ENCODE results near the gene TBRG4. TPM values are rescaled to one million over a fixed set of nuclear protein-coding genes. Genes with fewer than 3 reads are reported as not detected.

TBRG4 gene
- total and polyA plus RNA-seq, 2 donors (not counting 3 experiments of a cell fraction or from before 2014, with no cell fraction given): 43.7 to 56.7 TPM

- Histone ChIP-seq H3K9me3 (replicated peaks; ENCODE audit: control insufficient read depth, insufficient read depth, low read length) (no peaks in the 10 kb centered on the region), H3K9me1 (replicated peaks; ENCODE audit: control insufficient read depth, extremely low read depth, insufficient read depth, low read length) (no peaks in the 10 kb centered on the region), H3K4me2 (ENCODE audit: insufficient read depth, low read length) (no peak overlapping the region), H3K36me3 (ENCODE audit: control insufficient read depth in 2 of 2, extremely low read depth in 1 of 2, insufficient read depth in 2 of 2, low read length in 2 of 2) (no peaks in the 10 kb centered on the region), H3K4me1 (ENCODE audit: control insufficient read depth, extremely low read depth, insufficient read depth, low read length) (no peaks in the 10 kb centered on the region), H2AFZ (ENCODE audit: low read depth, low read length) (no peak overlapping the region), H3K27ac (ENCODE audit: insufficient read depth, low read depth, low read length) (no peak overlapping the region), H4K20me1 (replicated peaks; ENCODE audit: control insufficient read depth, extremely low read depth, insufficient read depth, low read length) (no peaks in the 10 kb centered on the region), H3K9ac (replicated peaks; ENCODE audit: extremely low read depth, insufficient read depth, low read length) (no peak overlapping the region), H3K4me3 (replicated peaks in 1 of 3; ENCODE audit: insufficient read depth in 1 of 3, low read depth in 1 of 3, low read length in 3 of 3) (no peak overlapping the region), H3K27me3 (ENCODE audit: control insufficient read depth in 2 of 2, insufficient read depth in 2 of 2, low read length in 2 of 2) (peaks cover 3 to 11% of the 10 kb centered on the region in 2 experiments), H3K79me2 (ENCODE audit: control insufficient read depth, insufficient read depth, low read length) (no peaks in the 10 kb centered on the region)
- dilution Hi-C loops (cut with MboI; ENCODE audit: extremely low pct_ligation_motif_present, low sequenced_read_pairs): no loop called here
- intact Hi-C loops (cut with micrococcal nuclease): no loop called here
- BruUV-seq (replicated peaks): no TSS peak
- POLR2A ChIA-PET: interaction anchor here (0.5 kb wide), 1 partner anchor 60 kb away, joined by 4 read pairs; no protein-coding TSS in a partner anchor
- CTCF ChIA-PET: interaction anchor here (1.1 to 2.9 kb wide), 4 partner anchors 11 to 118 kb away, joined by 3 to 10 read pairs (median 6); partner anchors contain the start of gene TBRG4
- no peak for FAIRE-seq
- TF ChIP-seq FOS (IDR thresholded peaks at IDR 0.05; ENCODE audit: borderline replicate concordance, insufficient read depth, low read length) (no peak), MAX (IDR thresholded peaks at IDR 0.05; ENCODE audit: insufficient read depth, insufficient read length) (no peak), EZH2 (IDR thresholded peaks at IDR 0.05; ENCODE audit: borderline replicate concordance, low read depth, low read length, severe bottlenecking) (no peak), CTCF (IDR thresholded peaks at IDR 0.05; ENCODE audit: extremely low read depth in 1 of 2, insufficient read depth in 1 of 2, low read depth in 1 of 2, low read length in 2 of 2) (no peak), POLR2A (IDR thresholded peaks at IDR 0.05; ENCODE audit: low read depth, low read length) (no peak), GATA2 (IDR thresholded peaks at IDR 0.05; ENCODE audit: insufficient read depth, insufficient read length, low read depth, low read length) (no peak), MYC (IDR thresholded peaks at IDR 0.05; ENCODE audit: low read depth, low read length) (no peak), JUN (IDR thresholded peaks at IDR 0.05; ENCODE audit: borderline replicate concordance, insufficient read depth, insufficient read length, low read depth) (no peak), POLR2AphosphoS5 (IDR thresholded peaks at IDR 0.05; ENCODE audit: insufficient read depth, low read depth, low read length) (no peak)
- DNase-seq (ENCODE audit: low read depth, low spot score): no peak
Observed at GRCh38 chr7:45092100-45092930, 19.2 kb downstream of the TBRG4 start.
